CD14-positive monocyte (primary cell): ENCODE results near the gene DCLK2. TPM values are rescaled to one million over a fixed set of nuclear protein-coding genes. Genes with fewer than 3 reads are reported as not detected.

Experiments
- DNase-seq, 3 donors: peaks; one replicate each; pipeline ENCODE4 v3.0.0-alpha.2; 2011 to 2022
- H2AFZ ChIP-seq: 2 replicates; pipeline ENCODE4 v1.6.0; 2012; ENCODE audit warnings: mild to moderate bottlenecking, low read depth, low read length, inconsistent platforms; ENCODE audit not compliant: insufficient read depth, poor library complexity, severe bottlenecking
- H3K27ac ChIP-seq, 2 donors: 1 replicate in 1 of 2; 2 replicates in 1 of 2; pipeline ENCODE4 v1.5.1; 2012 to 2013; ENCODE audit warnings: low read length in 2 of 2, control low read depth in 1 of 2, inconsistent platforms in 1 of 2, low read depth in 1 of 2, mild to moderate bottlenecking in 1 of 2
- H3K27me3 ChIP-seq, 2 donors: one replicate each; pipeline versions ENCODE4 v1.6.0 to v1.6.1; 2011 to 2013; ENCODE audit warnings: low read length in 2 of 2; ENCODE audit not compliant: control insufficient read depth in 2 of 2, insufficient read depth in 2 of 2
- H3K36me3 ChIP-seq, 2 donors: replicated peaks in 1 of 2; 1 replicate in 1 of 2; 2 replicates in 1 of 2; pipeline versions ENCODE4 v1.5.1 to v1.6.1; 2012 to 2013; ENCODE audit warnings: low read length in 2 of 2, control low read depth in 1 of 2, inconsistent platforms in 1 of 2, mild to moderate bottlenecking in 1 of 2; ENCODE audit not compliant: insufficient read depth in 2 of 2, control insufficient read depth in 1 of 2
- H3K4me1 ChIP-seq, 2 donors: 1 replicate in 1 of 2; 2 replicates in 1 of 2; pipeline versions ENCODE4 v1.5.1 to v1.6.1; 2012 to 2013; ENCODE audit warnings: low read length in 2 of 2, control low read depth in 1 of 2, inconsistent platforms in 1 of 2, mild to moderate bottlenecking in 1 of 2, moderate library complexity in 1 of 2; ENCODE audit not compliant: insufficient read depth in 2 of 2, control insufficient read depth in 1 of 2
- H3K4me2 ChIP-seq: replicated peaks from 2 replicates; pipeline ENCODE3; 2012; ENCODE audit warnings: low read length, moderate library complexity, mild to moderate bottlenecking; ENCODE audit not compliant: poor library complexity, severe bottlenecking; ENCODE audit errors: extremely low read depth
- H3K4me3 ChIP-seq, 3 experiments: fragments of 200-600 bp in 1 of 3; sonication (generic) in 1 of 3; replicated peaks in 1 of 3; 1 replicate in 2 of 3; 2 replicates in 1 of 3; pipeline ENCODE4 v1.5.1; 2011 to 2013; ENCODE audit warnings: low read length in 3 of 3, mild to moderate bottlenecking in 3 of 3, control low read depth in 2 of 3, low read depth in 2 of 3, inconsistent platforms in 1 of 3, moderate library complexity in 1 of 3
- H3K79me2 ChIP-seq: 2 replicates; pipeline ENCODE4 v1.6.0; 2012; ENCODE audit warnings: mild to moderate bottlenecking, control low read depth, inconsistent platforms, low read length, moderate library complexity; ENCODE audit not compliant: insufficient read depth
- H3K9ac ChIP-seq: 2 replicates; pipeline ENCODE4 v1.6.0; 2017; ENCODE audit warnings: low read length, mild to moderate bottlenecking; ENCODE audit not compliant: insufficient read depth, poor library complexity, severe bottlenecking
- H3K9me3 ChIP-seq, 2 donors: replicated peaks in 1 of 2; 1 replicate in 1 of 2; 2 replicates in 1 of 2; pipeline versions ENCODE4 v1.5.1 to v1.6.1; 2012 to 2013; ENCODE audit warnings: low read length in 2 of 2, control low read depth in 1 of 2; ENCODE audit not compliant: control insufficient read depth in 1 of 2, insufficient read depth in 1 of 2
- H4K20me1 ChIP-seq: 2 replicates; pipeline ENCODE4 v1.6.0; 2012; ENCODE audit warnings: mild to moderate bottlenecking, low read length, control low read depth, moderate library complexity; ENCODE audit not compliant: insufficient read depth
- H3K27ac Mint-ChIP-seq, 7 donors: one replicate each; pipeline ENCODE4 v1.8.0; 2020; ENCODE audit warnings: mild to moderate bottlenecking in 7 of 7, mixed read lengths in 7 of 7, moderate library complexity in 6 of 7, inconsistent platforms in 2 of 7
- H3K27me3 Mint-ChIP-seq, 3 donors: one replicate each; pipeline ENCODE4 v1.8.0; 2021 to 2022; ENCODE audit warnings: low read depth in 3 of 3, mild to moderate bottlenecking in 3 of 3, mixed read lengths in 3 of 3, moderate library complexity in 3 of 3, inconsistent platforms in 1 of 3
- H3K36me3 Mint-ChIP-seq, 2 donors: one replicate each; pipeline ENCODE4 v1.8.0; 2020; ENCODE audit warnings: mixed read lengths in 2 of 2, inconsistent platforms in 1 of 2, mild to moderate bottlenecking in 1 of 2
- H3K4me1 Mint-ChIP-seq: one replicate; pipeline ENCODE4 v1.8.0; 2020; ENCODE audit warnings: mild to moderate bottlenecking, mixed read lengths
- H3K4me3 Mint-ChIP-seq, 2 donors: one replicate each; pipeline ENCODE4 v1.8.0; 2020; ENCODE audit warnings: mild to moderate bottlenecking in 2 of 2, mixed read lengths in 2 of 2, moderate library complexity in 1 of 2
- H3K9me3 Mint-ChIP-seq, 7 donors: one replicate each; pipeline ENCODE4 v1.8.0; 2020 to 2022; ENCODE audit warnings: mixed read lengths in 7 of 7, mild to moderate bottlenecking in 6 of 7, moderate library complexity in 6 of 7, inconsistent platforms in 2 of 7
- CTCF ChIP-seq: fragments of 200-600 bp; IDR thresholded peaks from one replicate; pipeline ENCODE4 v1.8.0; 2022; ENCODE audit warnings: antibody characterized with exemption, mild to moderate bottlenecking
- WGBS: methylation state at CpG from one replicate; pipeline ENCODE4 v1.1.5; 2013; ENCODE audit warnings: missing lambda C conversion rate; ENCODE audit not compliant: insufficient coverage; 5-methylcytosine and 5-hydroxymethylcytosine counted together
- intact Hi-C, 2 donors: fragments of 100-400 bp; cut with micrococcal nuclease; formaldehyde crosslinking; loops; one replicate each; pipeline versions ENCODE4 v1.15.0 to v1.15.1; 2023
- polyA plus RNA-seq, 3 donors: library from polyadenylated mRNA; depleted of rRNA in 1 of 3; unstranded in 2 of 3; stranded (reverse) in 1 of 3; fragments of 300-500 nt in 2 of 3; fragments of >200 nt in 1 of 3; fragmentation: Illumina TruSeq in 2 of 3; gene quantifications; 1 replicate in 2 of 3; 2 replicates in 1 of 3; pipeline ENCODE4 v1.2.3, GENCODE V29; 2012 to 2021

DCLK2 gene
- polyA plus RNA-seq, 3 donors: 0.13 TPM; not detected in 2

DNA sequence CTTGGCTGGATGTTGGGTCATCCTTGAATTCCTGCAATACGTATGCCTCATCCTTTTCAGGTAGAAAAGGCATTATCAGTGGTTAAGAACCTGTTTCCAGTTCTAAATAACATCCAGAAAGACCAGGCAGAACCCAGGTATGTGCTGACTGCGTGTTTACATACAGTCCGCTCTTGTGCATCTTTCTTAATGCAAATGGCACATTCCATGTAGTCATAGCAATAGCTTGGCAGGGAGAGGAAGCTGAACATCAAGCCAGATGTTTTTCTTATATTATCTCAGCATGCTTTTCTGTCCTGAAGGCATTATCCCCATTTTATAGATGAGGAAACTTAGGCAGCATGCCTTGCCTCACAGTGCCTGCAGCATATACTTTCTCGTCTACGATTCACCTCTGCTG, 2.1 kb downstream of the DCLK2 start:
- Mint-ChIP-seq H3K27ac (no peak overlapping the region), H3K36me3 (peaks cover 0 to 3% of the 10 kb centered on the region in 2 donors), H3K27me3 (peaks cover 21 to 42% (median 21%) of the 10 kb centered on the region in 3 donors), H3K4me1 (peaks cover 14% of the 10 kb centered on the region), H3K9me3 (peaks cover 0 to 3% (median 0%) of the 10 kb centered on the region in 7 donors), H3K4me3 (no peak overlapping the region)
- peaks cover 12 to 16% of the 10 kb centered on the region in 2 donors for H3K4me1 ChIP-seq
- H4K20me1 ChIP-seq: no peaks in the 10 kb centered on the region
- DNase-seq: no peak
- H3K4me3 ChIP-seq: no peak overlapping the region
- peaks cover 0 to 9% of the 10 kb centered on the region in 2 donors for H3K9me3 ChIP-seq
- no peak overlapping the region for H3K9ac ChIP-seq
- intact Hi-C loops: no loop called here
- H3K27ac ChIP-seq: no peak overlapping the region
- H3K4me2 ChIP-seq: no peak overlapping the region
- H3K79me2 ChIP-seq: no peaks in the 10 kb centered on the region
- no peak overlapping the region for H2AFZ ChIP-seq
- 100% methylated on average over 2 of the region's 5 CpGs for WGBS
- H3K36me3 ChIP-seq: no peaks in the 10 kb centered on the region
- TF ChIP-seq CTCF: no peak
- peaks cover 25 to 39% of the 10 kb centered on the region in 2 donors for H3K27me3 ChIP-seq

DNA sequence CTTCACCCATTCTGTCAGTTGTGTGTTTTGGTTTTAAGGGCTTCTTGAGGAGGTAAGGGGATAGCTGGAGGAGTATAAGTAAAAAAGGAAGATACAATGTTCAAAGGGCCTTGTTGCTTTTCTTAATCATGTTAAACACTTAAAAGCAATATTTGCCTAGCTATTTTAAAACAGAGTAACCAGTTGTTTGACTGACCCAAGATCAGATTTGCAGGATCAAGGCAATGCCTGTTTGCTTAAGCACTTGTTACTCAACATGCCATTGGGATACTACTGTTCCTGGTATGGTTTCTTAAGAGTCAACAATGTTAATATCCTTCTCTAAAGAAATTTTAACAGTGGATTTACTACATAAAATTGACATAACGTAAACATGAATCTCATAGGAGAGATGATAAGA, 2.6 kb downstream of the DCLK2 start:
- no peak overlapping the region for H2AFZ ChIP-seq
- H3K27ac ChIP-seq: no peak overlapping the region
- H3K4me1 ChIP-seq: peaks cover 12 to 16% of the 10 kb centered on the region in 2 donors
- peaks cover 14% of the 10 kb centered on the region for H3K4me1 Mint-ChIP-seq
- H3K79me2 ChIP-seq: no peaks in the 10 kb centered on the region
- H3K4me2 ChIP-seq: no peak overlapping the region
- no peak overlapping the region for H3K4me3 ChIP-seq
- peaks cover 25 to 37% of the 10 kb centered on the region in 2 donors for H3K27me3 ChIP-seq
- H3K9me3 Mint-ChIP-seq: peaks cover 0 to 5% (median 2%) of the 10 kb centered on the region in 7 donors
- no peak overlapping the region for H3K4me3 Mint-ChIP-seq
- intact Hi-C loops: no loop called here
- no CpG with 5 or more reads among the region's 1 CpG for WGBS
- H3K9me3 ChIP-seq: peaks cover 0 to 9% of the 10 kb centered on the region in 2 donors
- no peak for TF ChIP-seq CTCF
- peaks cover 20 to 40% (median 21%) of the 10 kb centered on the region in 3 donors for H3K27me3 Mint-ChIP-seq
- no peak overlapping the region for H3K27ac Mint-ChIP-seq
- DNase-seq: no peak
- no peak overlapping the region for H3K9ac ChIP-seq
- peaks cover 0 to 3% of the 10 kb centered on the region in 2 donors for H3K36me3 Mint-ChIP-seq
- H4K20me1 ChIP-seq: no peaks in the 10 kb centered on the region
- no peaks in the 10 kb centered on the region for H3K36me3 ChIP-seq
